GM18526 (cell line): ENCODE measurements around the gene KRT34.

Experiments
- POLR2A ChIP-seq: IDR thresholded peaks from 3 replicates; pipeline ENCODE4 v1.6.1; 2011; ENCODE audit not compliant: insufficient read length; ENCODE audit errors: extremely low read depth

KRT34 gene

DNA sequence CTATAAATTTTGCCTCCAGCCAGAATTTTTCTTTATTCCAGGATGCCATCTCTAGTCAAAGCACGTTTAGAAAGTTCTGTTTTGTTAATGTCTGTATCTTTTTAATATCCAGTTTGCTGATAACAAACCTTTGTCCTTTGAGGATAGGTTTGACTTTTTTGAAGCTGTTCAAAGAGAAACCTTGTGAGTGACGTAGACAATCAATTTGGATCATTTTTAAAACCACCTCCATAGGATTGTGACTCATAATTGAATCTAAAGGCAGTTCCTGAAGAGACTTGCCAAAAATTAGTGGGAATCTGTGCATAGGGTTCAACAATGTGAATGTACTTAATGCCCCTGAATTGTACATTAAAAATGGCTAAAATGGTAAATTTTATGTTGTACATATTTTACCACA is 9.4 kb upstream of the KRT34 start:
- TF ChIP-seq POLR2A = no peak

DNA sequence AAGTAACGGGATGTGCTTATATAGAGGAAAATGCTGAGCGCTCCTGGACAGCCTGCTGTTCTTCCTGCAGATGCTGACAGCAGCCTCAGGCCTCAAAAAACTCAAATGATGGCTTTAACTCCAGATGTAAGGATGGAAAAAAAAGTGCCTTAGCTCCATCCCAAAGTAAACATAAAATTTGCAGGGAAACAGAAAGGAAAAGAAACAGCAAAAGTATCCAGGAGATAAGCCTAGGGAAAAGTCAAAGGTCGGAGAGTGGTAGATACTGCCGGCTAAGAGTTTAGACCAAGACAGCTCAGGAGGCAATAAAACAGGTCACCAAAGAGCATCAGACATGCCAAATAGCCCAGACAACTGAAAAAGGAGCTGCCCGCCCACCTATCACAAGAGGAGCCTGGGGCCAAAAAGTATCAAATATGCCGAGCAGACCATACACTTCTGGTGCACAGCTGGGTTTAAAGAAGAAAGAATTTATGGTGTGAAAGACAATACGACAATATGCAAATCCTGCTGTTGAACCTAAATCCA is 8.4 kb upstream of the KRT34 start:
- TF ChIP-seq POLR2A = no peak

DNA sequence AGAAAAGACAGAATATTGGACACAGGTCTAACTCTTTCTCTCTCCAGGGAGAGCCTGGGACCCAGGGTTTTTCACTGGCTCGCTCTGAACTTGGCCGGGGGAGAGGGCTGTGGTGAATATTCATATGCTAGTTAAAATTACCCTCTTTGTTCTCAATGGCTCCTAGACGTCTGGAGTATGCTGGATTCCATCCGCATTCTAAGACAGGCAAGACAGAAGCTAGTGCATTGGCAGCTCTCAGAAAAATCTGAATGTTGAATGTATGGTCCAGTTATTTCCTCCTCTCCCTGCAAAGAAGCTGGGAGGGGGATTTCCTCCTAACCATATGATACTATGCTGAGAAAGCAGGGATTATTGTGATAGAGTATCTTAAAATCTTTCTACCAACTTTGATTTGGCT is 5.6 kb upstream of the KRT34 start:
- no peak for TF ChIP-seq POLR2A

DNA sequence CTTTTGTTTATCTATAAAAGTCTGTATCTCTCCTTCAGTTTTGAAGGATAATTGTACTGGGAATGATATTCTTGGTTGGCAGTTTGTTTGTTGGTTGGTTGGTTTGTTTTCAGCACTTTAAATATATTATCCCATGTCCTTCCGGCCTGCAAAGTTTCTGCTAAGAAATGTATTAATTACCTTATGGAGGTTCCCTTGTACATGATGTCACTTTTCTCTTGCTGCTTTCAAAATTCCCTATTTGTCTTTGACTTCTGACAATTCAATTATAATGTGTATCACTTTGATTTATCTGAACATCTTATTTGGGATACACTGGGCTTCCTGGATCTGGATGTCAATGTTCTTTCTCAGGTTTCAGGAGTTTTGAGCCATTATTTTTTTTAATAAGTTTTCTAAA is 4.1 kb upstream of the KRT34 start:
- no peak for TF ChIP-seq POLR2A

DNA sequence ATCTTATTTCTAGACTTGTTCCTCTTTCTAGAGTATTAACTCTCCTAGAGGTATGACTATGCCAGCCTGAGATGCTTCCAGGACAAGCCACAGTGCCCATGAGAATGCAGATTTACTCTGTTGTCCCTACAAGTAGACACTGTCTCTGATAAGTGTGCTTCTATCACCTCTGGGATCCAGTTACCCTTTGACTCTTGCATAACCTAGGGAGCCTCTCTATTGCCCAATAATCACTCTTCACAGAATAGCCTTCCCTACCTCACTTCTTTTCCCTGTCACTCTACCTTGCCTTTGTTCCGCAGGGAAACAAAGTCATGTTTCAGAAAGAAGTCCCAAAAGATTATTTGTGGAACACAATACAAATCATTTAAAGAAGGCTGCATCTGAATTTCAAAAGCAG is 1.6 kb upstream of the KRT34 start:
- no peak for TF ChIP-seq POLR2A

- TF ChIP-seq POLR2A = no peak
These were observed 288 bp upstream of the KRT34 start for GRCh38 chr17:41382394-41382793.

DNA sequence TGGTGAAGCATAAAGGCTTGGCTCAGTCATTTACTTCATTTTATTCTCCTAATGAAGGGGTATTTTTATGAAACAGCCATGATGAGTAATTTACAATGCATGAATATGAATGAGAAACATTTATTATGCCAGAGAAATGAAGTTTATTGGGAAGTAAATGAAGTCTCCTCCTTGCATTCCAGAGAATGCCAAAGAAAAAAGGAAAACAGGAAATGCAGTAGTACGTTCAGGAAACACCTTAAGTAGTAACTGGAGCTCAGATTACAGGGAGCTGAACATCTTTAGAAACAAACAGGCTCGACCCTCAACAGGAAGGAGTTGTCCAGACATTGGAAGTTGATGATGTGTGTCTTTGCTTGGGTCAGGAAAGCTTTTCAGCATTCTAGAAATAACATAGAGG is 4.6 kb downstream of the KRT34 start:
- no peak for TF ChIP-seq POLR2A

- TF ChIP-seq POLR2A = no peak
These were observed 12.4 kb downstream of the KRT34 start, which contains the start of gene KRT33B for GRCh38 chr17:41369713-41370112. KRT33B (minus strand) TSS chr17:41369813; CDS start chr17:41369750, 63 bp downstream.

- TF ChIP-seq POLR2A = no peak
These were observed 13.1 kb downstream of the KRT34 start for GRCh38 chr17:41369023-41369422.

- TF ChIP-seq POLR2A = no peak
These were observed 14.6 kb downstream of the KRT34 start for GRCh38 chr17:41367426-41368075.

- TF ChIP-seq POLR2A = no peak
These were observed 16.0 kb downstream of the KRT34 start for GRCh38 chr17:41366070-41366469.

- no peak for TF ChIP-seq POLR2A
These were observed 18.2 kb downstream of the KRT34 start for GRCh38 chr17:41363881-41364280.

- no peak for TF ChIP-seq POLR2A
These were observed 21.7 kb downstream of the KRT34 start for GRCh38 chr17:41360296-41360995.

GRCh38 chr17:41354536-41354935 is 27.6 kb downstream of the KRT34 start:
- no peak for TF ChIP-seq POLR2A

- no peak for TF ChIP-seq POLR2A
These were observed 29.3 kb downstream of the KRT34 start for GRCh38 chr17:41352597-41353366.

- TF ChIP-seq POLR2A = no peak
These were observed 30.9 kb downstream of the KRT34 start for GRCh38 chr17:41351177-41351576.
